ENCODE results near the gene ISL1.

GRCh38 chr5:51347704-51348103, 35.5 kb upstream of the ISL1 start:
- no peak for TF ChIP-seq POLR2A (IDR thresholded peaks at IDR 0.05)
- TF ChIP-seq, protein P1, sequence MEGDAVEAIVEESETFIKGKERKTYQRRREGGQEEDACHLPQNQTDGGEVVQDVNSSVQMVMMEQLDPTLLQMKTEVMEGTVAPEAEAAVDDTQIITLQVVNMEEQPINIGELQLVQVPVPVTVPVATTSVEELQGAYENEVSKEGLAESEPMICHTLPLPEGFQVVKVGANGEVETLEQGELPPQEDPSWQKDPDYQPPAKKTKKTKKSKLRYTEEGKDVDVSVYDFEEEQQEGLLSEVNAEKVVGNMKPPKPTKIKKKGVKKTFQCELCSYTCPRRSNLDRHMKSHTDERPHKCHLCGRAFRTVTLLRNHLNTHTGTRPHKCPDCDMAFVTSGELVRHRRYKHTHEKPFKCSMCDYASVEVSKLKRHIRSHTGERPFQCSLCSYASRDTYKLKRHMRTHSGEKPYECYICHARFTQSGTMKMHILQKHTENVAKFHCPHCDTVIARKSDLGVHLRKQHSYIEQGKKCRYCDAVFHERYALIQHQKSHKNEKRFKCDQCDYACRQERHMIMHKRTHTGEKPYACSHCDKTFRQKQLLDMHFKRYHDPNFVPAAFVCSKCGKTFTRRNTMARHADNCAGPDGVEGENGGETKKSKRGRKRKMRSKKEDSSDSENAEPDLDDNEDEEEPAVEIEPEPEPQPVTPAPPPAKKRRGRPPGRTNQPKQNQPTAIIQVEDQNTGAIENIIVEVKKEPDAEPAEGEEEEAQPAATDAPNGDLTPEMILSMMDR (IDR thresholded peaks at IDR 0.05 in 8 of 11, conservative IDR thresholded peaks at IDR 0.05 in 3 of 11), result no peak
- no peak for TF ChIP-seq POLR2AphosphoS5 (IDR thresholded peaks at IDR 0.05)

All from spleen (tissue), 7 donors.